Mononuclear cell (primary cell): Measurements from ENCODE around the gene JPT1. TPM values are rescaled to one million over a fixed set of nuclear protein-coding genes. Genes with fewer than 3 reads are reported as not detected.

Experiments
- H3K27me3 ChIP-seq: 2 replicates; pipeline ENCODE4 v1.6.0; 2011; ENCODE audit warnings: low read length, control low read depth; ENCODE audit not compliant: insufficient read depth
- H3K4me1 ChIP-seq: 2 replicates; pipeline ENCODE4 v1.5.1; 2011; ENCODE audit warnings: mild to moderate bottlenecking, low read length, control low read depth; ENCODE audit not compliant: insufficient read depth
- H3K4me3 ChIP-seq: 2 replicates; pipeline ENCODE4 v1.5.1; 2011; ENCODE audit warnings: mild to moderate bottlenecking, low read length, moderate library complexity
- H3K9me3 ChIP-seq: 2 replicates; pipeline ENCODE4 v1.5.1; 2011; ENCODE audit warnings: low read depth, mild to moderate bottlenecking, control low read depth, low read length
- total RNA-seq: library from RNA; depleted of rRNA; stranded (reverse); fragments of >200 nt; gene quantifications from one replicate; pipeline ENCODE4 v1.2.3, GENCODE V29; 2012

JPT1 gene, protein sequence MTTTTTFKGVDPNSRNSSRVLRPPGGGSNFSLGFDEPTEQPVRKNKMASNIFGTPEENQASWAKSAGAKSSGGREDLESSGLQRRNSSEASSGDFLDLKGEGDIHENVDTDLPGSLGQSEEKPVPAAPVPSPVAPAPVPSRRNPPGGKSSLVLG
- 33.5 TPM for total RNA-seq

DNA sequence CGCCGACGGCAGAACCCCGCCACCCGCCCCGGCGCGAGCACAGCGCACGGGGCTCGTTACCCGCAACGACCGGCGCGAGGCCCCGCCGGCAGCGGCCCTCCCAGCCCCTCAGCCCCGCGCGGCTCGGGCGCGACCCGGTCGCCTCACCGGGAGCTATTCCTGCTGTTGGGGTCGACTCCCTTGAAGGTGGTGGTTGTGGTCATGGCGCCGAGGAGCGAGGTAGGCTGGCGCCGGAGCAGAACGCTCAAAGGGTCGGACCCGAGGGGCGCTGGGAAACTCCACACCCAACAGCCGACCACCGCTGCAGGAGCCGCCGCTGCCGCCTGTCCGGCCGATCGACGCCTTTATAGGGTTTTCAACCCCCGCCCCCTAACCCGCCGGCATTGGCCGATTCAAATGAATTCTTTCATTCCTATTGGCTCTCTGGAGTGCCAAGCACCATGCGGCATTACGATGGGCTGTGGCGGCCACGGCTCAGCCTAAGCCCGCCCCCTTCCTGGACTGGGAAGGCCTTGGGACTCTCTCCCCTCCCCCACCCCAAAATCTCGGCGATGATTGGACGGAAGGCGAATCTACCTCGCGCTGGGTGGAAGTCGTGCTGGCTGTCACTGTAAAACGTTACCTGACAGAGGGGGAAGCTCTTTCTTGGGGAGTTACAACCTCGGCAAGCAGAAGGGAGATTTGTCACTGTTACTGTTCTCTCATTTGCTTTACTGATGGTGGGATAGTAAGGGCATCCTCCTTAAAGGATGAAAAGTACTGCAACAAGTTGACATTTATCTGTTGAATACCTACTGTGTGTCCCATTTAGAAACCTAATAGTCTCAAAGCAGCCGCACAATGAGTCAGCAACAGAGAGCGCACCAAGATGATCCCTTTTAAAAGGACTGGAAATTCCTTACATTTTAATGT is at the start of gene JPT1:
JPT1 (minus strand) TSS at position 318 of the 912 bp plus-strand sequence; CDS start at position 203, 115 bp downstream.
- H3K9me3 ChIP-seq = no peaks in the 10 kb centered on the region
- peaks cover 19% of the 10 kb centered on the region for H3K4me1 ChIP-seq
- no peaks in the 10 kb centered on the region for H3K27me3 ChIP-seq
- H3K4me3 ChIP-seq = peak within 1 kb of the TSS; percentile 94

DNA sequence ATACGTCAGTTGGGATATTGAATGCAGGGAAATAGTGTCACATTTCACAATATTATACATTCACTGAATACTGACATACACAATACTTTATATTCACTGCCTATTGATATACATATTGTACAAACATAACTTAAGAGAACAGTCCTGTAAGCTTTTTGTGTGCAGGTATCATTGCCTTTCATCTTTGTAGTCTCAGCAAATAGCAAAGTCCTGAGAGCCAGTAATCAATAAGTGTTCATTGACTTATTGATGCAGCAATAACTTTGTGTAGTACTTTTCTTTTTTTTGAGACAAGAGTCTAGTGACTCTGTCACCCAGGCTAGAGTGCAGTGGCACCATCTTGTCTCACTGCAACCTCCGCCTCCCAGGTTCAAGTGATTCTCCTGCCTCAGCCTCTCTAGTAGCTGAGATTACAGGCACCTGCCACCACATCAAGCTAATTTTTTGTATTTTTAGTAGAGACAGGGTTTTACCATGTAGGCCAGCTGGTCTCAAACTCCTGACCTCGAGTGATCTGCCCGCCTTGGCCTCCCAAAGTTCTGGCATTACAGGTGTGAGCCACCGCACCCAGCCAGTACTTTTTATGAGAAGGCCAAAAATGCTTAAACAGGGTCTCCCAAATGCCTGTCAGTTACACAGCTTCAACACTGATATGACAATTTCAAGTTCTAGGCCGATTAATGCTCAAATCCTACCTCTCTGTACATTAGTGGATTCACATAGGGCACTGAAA is 45.7 kb upstream of the JPT1 start:
- Histone ChIP-seq H3K4me1 (peaks cover 8% of the 10 kb centered on the region), H3K27me3 (no peaks in the 10 kb centered on the region), H3K4me3 (no peak overlapping the region), H3K9me3 (no peaks in the 10 kb centered on the region)

DNA sequence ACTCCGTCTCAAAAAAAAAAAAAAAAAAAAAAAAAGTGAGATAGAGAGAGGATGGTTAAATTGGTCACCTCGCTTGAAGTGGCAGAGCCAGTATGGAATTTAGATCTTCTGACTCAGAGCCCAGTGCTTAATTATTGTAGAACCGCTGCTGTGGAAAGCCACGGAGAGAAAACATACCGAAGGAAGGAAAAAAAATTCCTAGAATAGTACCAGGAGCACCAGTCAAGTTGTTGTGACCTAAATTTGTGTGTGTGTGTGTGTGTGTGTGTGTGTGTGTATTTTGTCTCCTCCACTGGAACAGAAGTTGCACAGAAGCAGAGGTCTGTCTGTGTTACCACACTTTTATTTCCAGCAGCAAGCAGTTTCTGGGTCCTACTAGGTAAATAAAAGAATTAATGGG is 40.6 kb upstream of the JPT1 start:
- Histone ChIP-seq H3K4me1 (no peaks in the 10 kb centered on the region), H3K27me3 (no peaks in the 10 kb centered on the region), H3K4me3 (no peak overlapping the region), H3K9me3 (no peaks in the 10 kb centered on the region)

DNA sequence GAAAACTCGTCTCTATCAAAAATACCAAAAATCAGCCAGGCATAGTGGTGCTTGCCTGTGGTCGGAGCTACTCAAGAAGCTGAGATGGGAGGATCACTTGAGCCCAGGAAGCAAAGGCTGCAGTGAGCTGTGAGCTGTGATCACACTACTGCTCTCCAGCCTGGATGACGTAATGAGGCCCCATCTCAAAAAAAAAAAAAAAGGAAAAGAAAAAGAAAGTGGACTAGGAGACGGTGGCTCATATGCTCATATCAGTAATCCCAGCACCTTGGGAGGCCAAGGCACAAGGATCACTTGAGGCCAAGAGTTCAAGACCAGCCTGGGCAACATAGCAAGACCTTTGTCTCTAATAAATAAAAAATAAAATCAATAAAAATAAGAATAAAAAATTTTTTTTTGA is 37.3 kb upstream of the JPT1 start:
- Histone ChIP-seq H3K9me3 (no peaks in the 10 kb centered on the region), H3K27me3 (no peaks in the 10 kb centered on the region), H3K4me1 (no peaks in the 10 kb centered on the region), H3K4me3 (no peak overlapping the region)

DNA sequence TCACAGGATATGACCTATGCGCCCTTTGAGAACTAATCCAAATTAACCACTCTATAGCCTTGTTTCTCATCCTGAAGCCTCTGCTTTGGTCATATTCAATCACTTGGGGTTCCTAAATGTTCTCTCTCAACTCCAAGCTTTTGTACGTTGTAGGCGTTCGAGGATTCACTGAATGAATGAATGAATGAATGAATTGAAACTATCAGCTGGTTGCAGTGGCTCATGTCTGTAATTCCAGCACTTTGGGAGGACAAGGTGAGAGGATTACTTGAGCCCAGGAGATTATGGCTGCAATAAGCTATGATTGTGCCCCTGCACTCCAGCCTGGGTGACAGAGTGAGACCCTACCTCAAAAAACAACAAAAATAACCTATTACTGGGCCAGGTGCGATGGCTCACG is 34.3 kb upstream of the JPT1 start:
- Histone ChIP-seq H3K4me1 (peaks cover 5% of the 10 kb centered on the region), H3K27me3 (no peaks in the 10 kb centered on the region), H3K4me3 (no peak overlapping the region), H3K9me3 (no peaks in the 10 kb centered on the region)

DNA sequence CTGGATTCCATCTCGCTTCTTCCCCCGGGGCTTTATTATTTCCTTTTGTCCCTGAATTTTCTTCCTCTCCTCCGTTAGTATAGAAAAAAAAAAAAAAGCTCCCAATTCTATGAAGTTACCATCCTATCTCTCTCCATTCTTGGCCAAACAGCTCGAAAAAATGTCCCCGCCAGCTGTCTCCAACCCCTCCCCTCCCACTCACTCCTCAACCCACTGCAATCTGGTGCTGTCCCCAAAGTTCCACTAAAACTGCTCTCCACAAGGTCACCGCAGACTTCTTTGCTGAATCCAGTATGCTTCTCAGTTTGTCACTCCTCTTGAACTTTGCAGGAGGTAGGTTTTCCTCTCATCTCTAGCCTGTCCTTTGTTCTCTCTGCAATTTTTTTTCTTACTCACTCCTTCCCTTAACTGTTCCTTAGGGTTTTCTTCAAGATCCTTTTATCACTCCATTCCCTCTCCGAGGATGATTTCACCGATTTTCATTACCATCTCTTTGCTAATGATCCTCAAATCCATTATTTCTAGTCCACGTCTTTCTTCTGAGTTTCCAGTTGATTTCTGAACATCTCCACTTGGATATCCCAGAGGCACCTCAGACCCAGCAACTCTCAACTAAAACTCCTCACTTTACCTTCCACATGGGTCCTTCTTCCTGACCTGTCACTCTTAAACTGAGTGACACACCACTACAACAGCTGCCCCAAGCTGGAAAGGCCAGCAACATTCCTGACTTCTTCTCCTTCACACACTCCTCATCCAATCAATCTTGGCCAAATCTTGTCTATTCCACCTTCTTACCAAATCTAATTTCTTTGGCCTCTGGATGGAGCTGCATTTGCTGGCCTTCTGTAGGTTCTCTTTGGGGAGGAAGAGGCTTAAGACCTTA is 29.9 kb upstream of the JPT1 start:
- H3K9me3 ChIP-seq = no peaks in the 10 kb centered on the region

DNA sequence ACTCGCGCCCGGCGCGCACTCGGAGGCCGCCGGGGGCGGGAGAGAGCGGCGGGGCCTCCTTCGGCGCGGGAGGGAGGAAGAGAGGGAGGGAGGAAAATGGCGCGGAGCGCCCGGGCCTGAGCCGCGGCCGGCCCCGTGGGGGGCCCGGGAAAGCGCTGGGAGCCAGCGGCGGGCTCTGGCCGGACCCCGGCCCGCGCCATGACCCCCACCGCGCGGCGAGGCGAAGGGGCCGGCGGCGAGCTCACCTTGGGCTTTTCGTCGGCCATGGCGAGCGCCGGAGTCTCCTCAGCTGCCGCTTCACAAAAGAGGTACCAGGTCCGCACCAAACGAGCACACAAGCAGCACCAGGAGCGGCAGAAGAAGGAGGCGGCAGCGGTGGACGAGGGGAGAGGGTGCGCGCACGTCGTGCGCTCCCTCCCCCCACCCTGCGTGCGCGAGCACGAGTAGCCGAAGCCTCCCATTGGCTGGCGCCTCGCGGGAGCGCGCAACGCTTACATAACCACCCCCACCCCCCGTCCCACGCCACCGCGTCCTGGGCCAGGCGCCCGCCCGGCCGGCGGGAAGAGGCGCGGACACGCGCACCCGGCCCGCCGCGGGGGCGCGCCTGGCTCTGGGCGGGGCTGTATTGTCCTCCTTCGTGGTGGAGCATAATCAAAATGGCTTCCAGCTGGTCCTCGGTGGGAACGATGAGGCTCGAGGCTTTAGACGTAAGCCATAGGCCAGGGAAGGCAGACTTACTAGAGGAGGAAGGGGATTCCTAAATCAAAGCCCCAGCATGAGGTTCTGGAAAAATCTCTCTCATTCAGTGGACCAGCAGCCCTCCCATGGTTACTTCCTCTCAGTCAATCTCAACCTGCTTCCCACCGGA is 28.5 kb upstream of the JPT1 start, which contains the start of gene SUMO2:
SUMO2 (minus strand) TSS at position 391 of the 868 bp plus-strand sequence; CDS start at position 266, 125 bp downstream.
- Histone ChIP-seq H3K4me1 (peaks cover 33% of the 10 kb centered on the region), H3K4me3 (peak within 1 kb of the TSS; percentile 94), H3K9me3 (no peaks in the 10 kb centered on the region), H3K27me3 (no peaks in the 10 kb centered on the region)

More for the DNA sequence above, 29.9 kb upstream of the JPT1 start:
- Histone ChIP-seq H3K4me1 (peaks cover 32% of the 10 kb centered on the region), H3K4me3 (no peak overlapping the region), H3K27me3 (no peaks in the 10 kb centered on the region)

DNA sequence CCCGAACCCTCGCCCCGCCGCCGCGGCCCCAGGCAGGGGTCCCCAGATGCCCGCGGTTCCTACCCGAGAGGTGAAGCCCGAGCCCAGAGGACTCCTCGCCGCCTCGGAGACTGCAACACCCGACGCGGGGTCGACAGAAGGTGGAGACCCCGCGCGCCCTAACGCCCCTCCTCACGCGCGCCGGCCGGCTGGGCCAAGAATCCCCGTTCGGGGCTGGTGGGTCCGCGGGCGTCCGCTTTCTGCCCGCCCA is 27.9 kb upstream of the JPT1 start:
- Histone ChIP-seq H3K9me3 (no peaks in the 10 kb centered on the region), H3K27me3 (no peaks in the 10 kb centered on the region), H3K4me3 (peak overlapping the region; percentile 94)

DNA sequence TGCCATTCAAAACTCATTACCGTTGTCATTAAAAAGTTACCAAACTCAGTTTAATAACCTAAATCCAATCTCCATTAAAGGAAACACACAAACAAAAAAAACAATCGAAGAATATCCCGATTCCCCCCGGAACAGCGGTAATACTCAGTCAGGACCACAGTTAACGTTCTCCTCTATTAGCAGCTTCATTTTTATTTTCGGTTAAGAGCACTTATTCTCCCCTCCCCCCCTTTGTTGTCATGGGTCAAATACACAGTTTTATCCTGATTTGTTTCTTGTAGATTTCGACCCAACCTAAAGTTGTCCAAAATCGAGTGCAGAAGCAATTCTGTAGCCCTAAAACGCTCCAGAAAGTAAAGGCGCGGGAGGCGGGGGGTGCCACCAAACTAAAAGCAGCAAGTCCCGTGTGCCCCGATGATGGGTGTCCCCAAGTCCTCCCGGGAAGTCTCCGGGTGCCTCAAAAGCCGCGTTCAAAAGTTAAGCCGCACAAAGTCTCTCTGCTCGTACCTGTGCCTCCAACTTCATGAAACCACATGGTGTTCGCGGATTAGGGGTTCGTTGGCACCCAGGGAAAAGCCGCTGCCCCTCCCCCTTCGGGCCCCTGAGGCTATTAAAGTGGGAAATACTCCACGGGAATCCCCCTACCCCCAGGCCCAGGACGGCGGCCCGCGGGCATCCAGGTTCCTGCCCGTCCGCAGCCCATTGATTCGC is 27.5 kb upstream of the JPT1 start:
- peaks cover 33% of the 10 kb centered on the region for H3K4me1 ChIP-seq
- no peaks in the 10 kb centered on the region for H3K27me3 ChIP-seq
- peak overlapping the region; percentile 94 for H3K4me3 ChIP-seq
- H3K9me3 ChIP-seq = no peaks in the 10 kb centered on the region

More for the DNA sequence above, 27.9 kb upstream of the JPT1 start:
- peaks cover 33% of the 10 kb centered on the region for H3K4me1 ChIP-seq

DNA sequence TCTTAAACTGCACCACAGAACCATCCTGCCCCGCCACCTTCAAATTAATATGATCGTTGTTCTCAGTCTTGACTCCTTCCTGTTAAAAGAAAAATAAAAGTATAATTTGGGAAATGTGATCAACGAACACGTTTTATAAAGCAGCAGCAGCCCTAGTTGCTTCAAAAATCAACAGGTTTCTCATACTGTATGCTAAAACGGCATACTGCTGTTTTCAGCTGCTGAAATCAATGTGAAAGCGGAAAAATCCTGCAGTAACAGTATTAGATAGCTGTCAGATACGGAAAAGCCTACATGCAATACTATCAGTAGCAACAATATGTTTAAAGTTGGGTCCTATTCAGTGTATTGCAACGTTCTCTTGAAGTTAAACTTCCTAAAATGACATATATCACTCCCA is 26.8 kb upstream of the JPT1 start:
- Histone ChIP-seq H3K27me3 (no peaks in the 10 kb centered on the region), H3K4me3 (peak overlapping the region; percentile 94), H3K4me1 (peaks cover 33% of the 10 kb centered on the region), H3K9me3 (no peaks in the 10 kb centered on the region)

DNA sequence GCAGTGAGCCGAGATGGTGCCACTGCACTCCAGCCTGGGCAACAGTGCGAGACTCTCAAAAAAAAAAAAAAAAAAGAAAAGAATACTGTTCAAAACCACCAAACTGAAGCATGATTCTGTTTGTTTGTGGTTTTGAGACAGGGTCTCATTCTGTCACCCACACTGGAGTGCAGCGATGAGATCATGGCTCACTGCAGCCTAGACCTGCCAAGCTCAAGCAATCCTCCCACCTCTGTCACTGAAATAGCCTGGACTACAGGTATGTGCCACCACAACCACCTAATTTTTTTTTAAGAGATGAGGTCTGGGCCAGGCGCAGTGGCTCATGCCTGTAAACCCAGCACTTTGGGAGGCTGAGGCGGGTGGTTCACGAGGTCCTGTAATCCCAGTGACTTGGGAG is 24.1 kb upstream of the JPT1 start:
- H3K4me3 ChIP-seq = no peak overlapping the region
- no peaks in the 10 kb centered on the region for H3K27me3 ChIP-seq

DNA sequence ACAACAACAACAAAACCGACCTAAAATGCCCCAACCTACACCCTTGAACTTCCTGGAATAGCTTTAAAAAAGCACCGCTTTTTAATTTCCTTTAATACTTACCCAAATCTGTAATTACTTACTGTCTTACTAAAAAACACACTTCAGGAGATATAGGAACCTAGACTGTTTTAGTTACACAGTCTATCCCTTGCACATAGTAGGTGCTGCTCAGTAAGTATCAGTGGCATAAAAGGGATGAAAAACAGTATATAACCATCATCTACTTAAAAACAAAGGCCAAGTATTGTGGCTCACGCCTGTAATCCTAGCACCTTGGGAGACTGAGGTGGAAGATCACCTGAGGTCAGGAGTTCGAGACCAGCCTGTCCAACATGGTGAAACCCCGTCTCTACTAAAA is 22.3 kb upstream of the JPT1 start:
- Histone ChIP-seq H3K4me1 (peaks cover 22% of the 10 kb centered on the region), H3K27me3 (no peaks in the 10 kb centered on the region), H3K9me3 (no peaks in the 10 kb centered on the region), H3K4me3 (no peak overlapping the region)

More for the DNA sequence above, 24.1 kb upstream of the JPT1 start:
- H3K4me1 ChIP-seq = peaks cover 26% of the 10 kb centered on the region
- H3K9me3 ChIP-seq = no peaks in the 10 kb centered on the region

DNA sequence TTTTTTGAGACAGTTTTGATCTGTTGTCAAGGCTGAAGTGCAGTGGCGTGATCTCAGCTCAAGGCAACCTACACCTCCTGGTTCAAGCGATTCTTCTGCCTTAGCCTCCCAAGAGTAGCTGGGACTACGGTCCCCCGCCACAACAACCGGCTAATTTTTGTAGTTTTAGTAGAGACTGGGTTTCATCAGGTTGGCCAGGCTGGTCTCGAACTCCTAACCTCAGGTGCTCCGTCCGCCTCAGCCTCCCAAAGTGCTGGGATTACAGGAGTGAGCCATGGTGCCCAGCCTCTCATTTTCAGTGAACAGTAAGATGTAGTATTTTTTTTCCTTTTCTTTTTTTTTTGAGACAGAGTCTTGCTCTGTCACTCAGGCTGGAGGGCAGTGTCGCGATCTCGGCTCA is 20.7 kb upstream of the JPT1 start:
- H3K4me1 ChIP-seq = peaks cover 15% of the 10 kb centered on the region
- no peak overlapping the region for H3K4me3 ChIP-seq
- H3K27me3 ChIP-seq = no peaks in the 10 kb centered on the region
- H3K9me3 ChIP-seq = no peaks in the 10 kb centered on the region
